ENCODE data around the gene MTMR10.

Gene MTMR10

GRCh38 chr15:30919877-30920550 is 71.4 kb downstream of the MTMR10 start:
- DNase-seq, result no peak

DNA sequence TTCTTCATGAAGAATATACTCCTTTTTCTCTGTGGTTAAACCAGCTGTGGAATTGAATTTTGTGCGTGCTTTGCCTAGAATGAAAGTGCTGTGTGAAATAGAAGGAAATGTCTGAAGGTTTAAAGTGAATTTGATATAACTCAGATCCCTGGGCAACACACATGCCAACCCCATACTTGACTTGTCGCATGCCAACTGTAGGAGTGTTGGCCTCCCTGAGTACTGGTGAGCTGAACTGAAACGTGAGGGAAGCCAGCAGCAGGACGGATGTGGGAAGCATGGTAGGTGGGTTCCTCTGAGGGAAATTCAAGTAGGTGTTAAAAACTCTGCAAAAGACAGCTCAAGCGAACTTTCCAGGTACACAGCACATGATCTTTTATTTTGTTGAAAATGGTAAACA is 73.1 kb downstream of the MTMR10 start:
- no peak for DNase-seq

DNA sequence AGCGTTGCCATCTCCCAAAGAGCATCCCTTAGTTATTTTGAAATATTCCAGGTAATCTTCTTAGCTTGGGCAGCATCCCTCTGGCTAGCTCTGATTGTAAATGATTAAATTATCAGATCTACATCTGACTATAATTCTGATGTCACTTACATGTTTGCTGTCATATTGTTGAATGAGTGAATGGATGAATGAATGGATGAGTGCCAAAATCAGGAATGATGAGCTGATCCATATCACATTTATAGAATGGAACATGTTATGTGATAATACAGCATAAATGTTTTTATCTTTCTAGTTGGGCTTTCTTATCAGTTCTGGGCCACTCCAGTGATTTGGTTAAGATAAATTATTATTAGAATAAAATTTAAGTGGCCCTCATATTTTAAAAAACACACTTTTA is 73.8 kb downstream of the MTMR10 start:
- no peak for DNase-seq

DNA sequence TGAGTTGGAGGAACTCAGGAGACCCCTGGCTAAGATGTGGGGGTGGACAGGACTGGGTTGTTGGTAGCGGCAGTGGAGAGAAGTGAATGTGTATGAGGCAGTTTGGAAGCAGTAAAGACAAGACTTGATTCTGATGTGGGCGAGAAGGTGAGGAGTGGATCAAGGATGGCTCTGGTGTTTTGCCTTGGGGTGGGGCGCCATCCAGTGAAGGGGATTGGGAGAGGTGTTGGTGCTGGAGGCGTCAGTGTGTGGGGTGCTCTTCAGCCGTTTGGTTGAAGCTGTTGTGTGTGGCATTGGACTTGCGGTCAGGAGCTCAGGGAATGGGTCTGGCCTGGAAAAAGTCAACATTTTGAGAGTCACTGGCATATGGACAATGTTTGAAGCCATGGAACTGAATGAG is 74.4 kb downstream of the MTMR10 start:
- no peak for DNase-seq

DNA sequence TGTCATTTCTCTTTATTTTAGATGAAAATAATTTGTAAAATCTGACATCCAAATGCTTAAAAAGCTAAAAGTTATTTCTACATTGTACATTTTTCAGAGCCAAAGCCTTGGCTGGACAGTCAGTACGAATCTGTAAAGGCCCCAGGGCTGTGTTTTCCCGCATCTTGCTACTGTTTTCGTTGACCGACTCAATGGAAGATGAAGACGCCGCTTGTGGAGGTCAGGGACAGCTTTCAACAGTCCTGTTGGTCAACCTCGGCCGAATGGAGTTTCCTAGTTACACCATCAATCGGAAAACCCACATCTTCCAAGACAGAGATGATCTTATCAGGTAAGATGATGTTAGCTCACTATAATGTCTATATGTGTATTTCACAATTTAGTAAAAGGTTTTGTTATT is 77.7 kb downstream of the MTMR10 start:
- no peak for DNase-seq

GRCh38 chr15:30906366-30906765 is 85.1 kb downstream of the MTMR10 start:
- no peak for DNase-seq

DNA sequence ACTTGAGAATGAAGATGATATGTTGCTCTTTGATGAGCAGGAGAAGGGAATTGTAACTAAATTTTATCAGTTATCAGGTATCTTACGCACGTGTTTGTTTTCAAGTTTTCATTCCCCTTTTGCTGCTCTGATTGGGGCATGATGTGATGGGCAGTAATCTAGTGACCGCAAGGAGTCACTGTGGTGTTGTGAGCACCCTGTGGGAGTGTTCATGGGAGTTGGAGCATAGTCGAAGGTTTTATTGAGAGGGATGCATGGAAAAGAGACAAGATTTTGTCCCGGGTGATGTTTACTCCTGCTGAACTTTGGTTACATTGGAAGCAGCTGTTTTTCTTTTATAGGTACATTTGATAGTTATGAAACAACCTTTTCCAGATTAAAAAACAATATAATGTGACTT is 85.6 kb downstream of the MTMR10 start:
- no peak for DNase-seq

GRCh38 chr15:30904812-30905211 is 86.6 kb downstream of the MTMR10 start:
- DNase-seq, result no peak

- peak; percentile 85 to 88 for DNase-seq
Observed at GRCh38 chr15:30903497-30904187, 87.8 kb downstream of the MTMR10 start, which contains the start of gene FAN1. FAN1 (plus strand) TSS chr15:30903915; CDS start chr15:30904664, 749 bp downstream.

DNA sequence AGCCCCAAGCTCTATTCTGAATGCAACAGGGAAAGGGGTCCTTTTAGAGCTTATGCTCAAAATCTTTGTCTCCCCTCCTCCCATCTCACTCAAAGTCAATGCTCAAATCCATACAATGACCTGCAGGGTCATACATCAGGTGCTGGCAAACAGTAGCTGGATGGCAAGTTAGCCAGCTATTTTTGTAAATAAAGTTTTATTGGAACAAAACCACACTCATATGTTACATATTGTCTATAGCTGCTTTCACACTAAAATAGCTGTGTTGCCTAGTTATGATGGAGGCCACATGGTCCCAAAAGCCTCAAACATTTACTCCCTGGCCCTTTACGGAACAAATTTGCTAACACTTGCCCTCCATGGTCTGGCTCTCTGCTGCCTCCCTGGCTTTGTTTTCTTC is 89.5 kb downstream of the MTMR10 start:
- no peak for DNase-seq

DNA sequence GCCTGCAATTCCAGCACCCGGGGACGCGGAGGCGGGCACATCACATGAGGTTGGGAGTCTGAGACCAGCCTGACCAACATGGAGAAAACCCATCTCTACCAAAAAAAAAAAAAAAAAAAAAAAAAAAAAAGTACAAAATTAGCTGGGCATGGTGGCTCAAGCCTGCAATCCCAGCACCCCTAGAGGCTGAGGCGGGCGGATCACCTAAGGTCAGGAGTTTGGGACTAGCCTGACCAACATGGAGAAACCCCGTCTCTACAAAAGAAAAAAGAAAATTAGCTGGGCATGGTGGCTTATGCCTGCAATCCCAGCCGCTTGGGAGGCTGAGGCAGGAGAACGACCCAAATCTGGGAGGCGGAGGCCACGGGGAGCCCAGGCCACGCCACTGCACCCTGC is 95.2 kb downstream of the MTMR10 start:
- DNase-seq, result no peak

- DNase-seq, result no peak
Observed at GRCh38 chr15:30895461-30896210, 95.8 kb downstream of the MTMR10 start.

- DNase-seq, result no peak
Observed at GRCh38 chr15:30889196-30889595, 102.2 kb downstream of the MTMR10 start.

All from activated CD4-positive, alpha-beta T cell treated with anti-CD3 and anti-CD28 coated beads, Interleukin-2, amount 50 U/mL, for 48 hours (primary cell).